Hepatocyte (in vitro differentiated cells): ENCODE measurements around the gene SLC39A11. TPM values are rescaled to one million over a fixed set of nuclear protein-coding genes. Genes with fewer than 3 reads are reported as not detected.

Experiments used
- DNase-seq: peaks from one replicate; pipeline ENCODE4 v3.0.0-alpha.2; 2016; ENCODE audit warnings: low spot score
- H2AFZ ChIP-seq: fragments of 200-600 bp; sonication (generic); 2 replicates; pipeline ENCODE4 v1.6.0; 2016; ENCODE audit warnings: antibody characterized with exemption, mild to moderate bottlenecking
- H3K27ac ChIP-seq: fragments of 200-600 bp; sonication (generic); 2 replicates; pipeline ENCODE4 v1.5.1; 2016; ENCODE audit warnings: mild to moderate bottlenecking
- H3K27me3 ChIP-seq: fragments of 200-600 bp; sonication (generic); 2 replicates; pipeline ENCODE4 v1.6.1; 2016
- H3K36me3 ChIP-seq: fragments of 200-600 bp; sonication (generic); replicated peaks from 2 replicates; pipeline ENCODE4 v1.5.1; 2016; ENCODE audit warnings: low read depth; ENCODE audit not compliant: insufficient read depth
- H3K4me1 ChIP-seq: fragments of 200-600 bp; sonication (generic); 2 replicates; pipeline ENCODE4 v1.5.1; 2016; ENCODE audit warnings: mild to moderate bottlenecking, moderate library complexity; ENCODE audit not compliant: insufficient read depth
- H3K4me2 ChIP-seq: fragments of 200-600 bp; sonication (generic); 2 replicates; pipeline ENCODE4 v1.6.0; 2016
- H3K4me3 ChIP-seq: fragments of 200-600 bp; sonication (generic); 2 replicates; pipeline ENCODE4 v1.5.1; 2016; ENCODE audit warnings: mild to moderate bottlenecking
- H3K79me2 ChIP-seq: fragments of 200-600 bp; sonication (generic); 2 replicates; pipeline ENCODE4 v1.6.0; 2017; ENCODE audit warnings: mild to moderate bottlenecking
- H3K9me2 ChIP-seq: fragments of 200-600 bp; sonication (generic); replicated peaks from 2 replicates; pipeline ENCODE4 v1.6.0; 2017; ENCODE audit warnings: mild to moderate bottlenecking; ENCODE audit not compliant: insufficient read depth
- H3K9me3 ChIP-seq: fragments of 200-600 bp; sonication (generic); 2 replicates; pipeline ENCODE4 v1.5.1; 2016; ENCODE audit warnings: low read depth, mild to moderate bottlenecking
- H4K20me1 ChIP-seq: fragments of 200-600 bp; sonication (generic); 2 replicates; pipeline ENCODE4 v1.6.0; 2016; ENCODE audit warnings: mild to moderate bottlenecking; ENCODE audit not compliant: insufficient read depth, poor library complexity, severe bottlenecking
- EZH2 ChIP-seq: fragments of 200-600 bp; sonication (generic); IDR thresholded peaks from 2 replicates; pipeline ENCODE4 v1.6.1; 2016; ENCODE audit warnings: antibody characterized with exemption, mild to moderate bottlenecking, borderline replicate concordance
- EZH2phosphoT487 ChIP-seq: fragments of 200-600 bp; sonication (generic); IDR thresholded peaks from one replicate; pipeline ENCODE4 v1.6.1; 2018; ENCODE audit warnings: antibody characterized with exemption, mild to moderate bottlenecking, low read depth, moderate library complexity; ENCODE audit not compliant: unreplicated experiment, severe bottlenecking
- WGBS: methylation state at CpG from one replicate; pipeline ENCODE4 v1.1.6; 2016; ENCODE audit warnings: low lambda C conversion rate; ENCODE audit errors: missing lambda C conversion rate; 5-methylcytosine and 5-hydroxymethylcytosine counted together
- polyA plus RNA-seq: library from polyadenylated mRNA; unstranded; fragments of >200 nt; fragmentation: Nextera tagmentation; extraction: Ambion mirVana; gene quantifications from 2 replicates; pipeline ENCODE4 v1.2.1, GENCODE V29; 2016
- total RNA-seq: library from RNA; depleted of rRNA; stranded (reverse); fragments of >200 nt; gene quantifications from 2 replicates; pipeline ENCODE4 v1.2.3, GENCODE V29; 2014
- TF ChIP-seq, protein P1 (sequence below): fragments of 200-600 bp; sonication (generic); IDR thresholded peaks from 2 replicates; pipeline ENCODE4 v1.5.1; 2016; ENCODE audit warnings: antibody characterized with exemption, mild to moderate bottlenecking; ENCODE audit not compliant: poor library complexity

Gene SLC39A11
- total and polyA plus RNA-seq, 2 experiments from 2014 or later: 37.7 to 39.1 TPM

DNA sequence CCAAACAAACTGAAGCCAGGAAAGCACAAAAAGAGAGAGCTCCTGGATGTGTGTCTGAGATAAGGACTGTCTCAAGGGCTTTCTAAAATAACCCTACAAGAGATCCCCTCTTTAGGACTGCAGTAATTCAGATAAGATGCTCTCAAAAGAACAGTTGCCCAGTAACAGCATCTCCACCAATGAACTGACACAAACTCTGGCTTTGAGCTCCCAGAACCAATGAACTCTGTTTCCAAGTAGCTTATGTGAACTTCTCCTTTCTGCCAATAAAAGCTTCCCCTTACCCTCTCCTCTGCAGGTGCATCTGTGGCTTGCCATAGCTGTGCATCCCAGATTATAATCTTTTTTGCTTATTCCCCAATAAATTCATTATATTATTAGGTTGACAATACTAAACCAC is 421.5 kb downstream of the SLC39A11 start:
- TF ChIP-seq, protein P1, sequence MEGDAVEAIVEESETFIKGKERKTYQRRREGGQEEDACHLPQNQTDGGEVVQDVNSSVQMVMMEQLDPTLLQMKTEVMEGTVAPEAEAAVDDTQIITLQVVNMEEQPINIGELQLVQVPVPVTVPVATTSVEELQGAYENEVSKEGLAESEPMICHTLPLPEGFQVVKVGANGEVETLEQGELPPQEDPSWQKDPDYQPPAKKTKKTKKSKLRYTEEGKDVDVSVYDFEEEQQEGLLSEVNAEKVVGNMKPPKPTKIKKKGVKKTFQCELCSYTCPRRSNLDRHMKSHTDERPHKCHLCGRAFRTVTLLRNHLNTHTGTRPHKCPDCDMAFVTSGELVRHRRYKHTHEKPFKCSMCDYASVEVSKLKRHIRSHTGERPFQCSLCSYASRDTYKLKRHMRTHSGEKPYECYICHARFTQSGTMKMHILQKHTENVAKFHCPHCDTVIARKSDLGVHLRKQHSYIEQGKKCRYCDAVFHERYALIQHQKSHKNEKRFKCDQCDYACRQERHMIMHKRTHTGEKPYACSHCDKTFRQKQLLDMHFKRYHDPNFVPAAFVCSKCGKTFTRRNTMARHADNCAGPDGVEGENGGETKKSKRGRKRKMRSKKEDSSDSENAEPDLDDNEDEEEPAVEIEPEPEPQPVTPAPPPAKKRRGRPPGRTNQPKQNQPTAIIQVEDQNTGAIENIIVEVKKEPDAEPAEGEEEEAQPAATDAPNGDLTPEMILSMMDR: no peak
- TF ChIP-seq EZH2 (no peak), EZH2phosphoT487 (no peak)

DNA sequence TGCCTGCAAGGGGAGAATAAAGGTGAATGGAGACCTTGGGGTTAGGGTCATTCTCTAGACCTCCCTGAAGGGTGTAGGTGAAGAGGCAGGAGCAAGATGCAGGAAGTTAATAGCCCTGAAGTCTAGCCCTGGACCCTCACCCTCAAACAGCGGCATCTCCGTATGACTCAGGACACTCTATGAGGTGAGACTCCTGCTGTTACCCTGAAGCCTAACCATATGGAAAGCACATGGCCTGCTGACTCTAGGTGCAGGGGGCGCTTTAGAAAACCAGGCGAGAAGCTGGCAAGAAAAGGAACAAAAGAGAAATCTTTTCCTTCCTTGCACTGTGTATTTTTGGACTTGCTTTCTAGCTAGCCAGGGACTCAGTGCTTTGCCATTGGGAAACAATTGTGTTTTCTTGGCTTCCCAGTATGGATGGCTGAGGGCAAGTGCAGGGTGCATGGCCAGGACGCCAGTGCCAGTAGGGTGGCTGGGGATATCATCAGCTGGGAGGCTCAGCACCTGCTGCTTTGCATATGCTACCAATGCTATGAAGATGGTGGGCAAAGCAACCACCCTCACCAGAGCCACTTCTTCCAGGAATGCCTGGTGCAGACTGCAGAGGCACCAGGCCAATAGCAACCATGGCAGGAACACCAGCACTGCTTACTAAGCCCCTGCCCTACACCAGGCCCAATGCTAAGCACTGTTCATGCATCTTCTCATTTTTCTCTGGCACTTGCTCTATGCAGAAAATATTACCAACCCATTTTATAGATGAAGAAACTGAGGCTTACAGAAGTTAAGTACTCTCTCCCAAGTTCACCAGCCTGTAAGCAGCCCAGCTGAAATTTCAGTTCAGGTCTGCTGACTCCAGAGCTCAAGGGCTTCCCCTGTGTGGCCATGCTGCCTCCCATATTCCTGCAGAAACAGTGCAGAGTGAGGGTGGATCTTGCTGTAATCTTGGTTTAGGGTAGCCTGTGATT is 425.1 kb downstream of the SLC39A11 start:
- H2AFZ ChIP-seq: no peak overlapping the region
- no peaks in the 10 kb centered on the region for H3K4me1 ChIP-seq
- H4K20me1 ChIP-seq: no peaks in the 10 kb centered on the region
- 79% methylated on average over 5 of the region's 5 CpGs for WGBS
- H3K27me3 ChIP-seq: no peaks in the 10 kb centered on the region
- no peaks in the 10 kb centered on the region for H3K9me2 ChIP-seq
- no peak overlapping the region for H3K4me3 ChIP-seq
- H3K79me2 ChIP-seq: no peaks in the 10 kb centered on the region
- TF ChIP-seq EZH2 (no peak), EZH2phosphoT487 (no peak)
- TF ChIP-seq, protein P1: no peak
- DNase-seq: no peak
- no peak overlapping the region for H3K4me2 ChIP-seq
- no peaks in the 10 kb centered on the region for H3K9me3 ChIP-seq
- no peaks in the 10 kb centered on the region for H3K36me3 ChIP-seq
- no peak overlapping the region for H3K27ac ChIP-seq

More for the DNA sequence above, 421.5 kb downstream of the SLC39A11 start:
- Histone ChIP-seq H2AFZ (no peak overlapping the region), H4K20me1 (no peaks in the 10 kb centered on the region), H3K27me3 (no peaks in the 10 kb centered on the region), H3K79me2 (no peaks in the 10 kb centered on the region), H3K27ac (no peak overlapping the region), H3K9me2 (no peaks in the 10 kb centered on the region), H3K9me3 (no peaks in the 10 kb centered on the region), H3K4me2 (no peak overlapping the region), H3K36me3 (no peaks in the 10 kb centered on the region), H3K4me3 (no peak overlapping the region), H3K4me1 (no peaks in the 10 kb centered on the region)
- DNase-seq: no peak

DNA sequence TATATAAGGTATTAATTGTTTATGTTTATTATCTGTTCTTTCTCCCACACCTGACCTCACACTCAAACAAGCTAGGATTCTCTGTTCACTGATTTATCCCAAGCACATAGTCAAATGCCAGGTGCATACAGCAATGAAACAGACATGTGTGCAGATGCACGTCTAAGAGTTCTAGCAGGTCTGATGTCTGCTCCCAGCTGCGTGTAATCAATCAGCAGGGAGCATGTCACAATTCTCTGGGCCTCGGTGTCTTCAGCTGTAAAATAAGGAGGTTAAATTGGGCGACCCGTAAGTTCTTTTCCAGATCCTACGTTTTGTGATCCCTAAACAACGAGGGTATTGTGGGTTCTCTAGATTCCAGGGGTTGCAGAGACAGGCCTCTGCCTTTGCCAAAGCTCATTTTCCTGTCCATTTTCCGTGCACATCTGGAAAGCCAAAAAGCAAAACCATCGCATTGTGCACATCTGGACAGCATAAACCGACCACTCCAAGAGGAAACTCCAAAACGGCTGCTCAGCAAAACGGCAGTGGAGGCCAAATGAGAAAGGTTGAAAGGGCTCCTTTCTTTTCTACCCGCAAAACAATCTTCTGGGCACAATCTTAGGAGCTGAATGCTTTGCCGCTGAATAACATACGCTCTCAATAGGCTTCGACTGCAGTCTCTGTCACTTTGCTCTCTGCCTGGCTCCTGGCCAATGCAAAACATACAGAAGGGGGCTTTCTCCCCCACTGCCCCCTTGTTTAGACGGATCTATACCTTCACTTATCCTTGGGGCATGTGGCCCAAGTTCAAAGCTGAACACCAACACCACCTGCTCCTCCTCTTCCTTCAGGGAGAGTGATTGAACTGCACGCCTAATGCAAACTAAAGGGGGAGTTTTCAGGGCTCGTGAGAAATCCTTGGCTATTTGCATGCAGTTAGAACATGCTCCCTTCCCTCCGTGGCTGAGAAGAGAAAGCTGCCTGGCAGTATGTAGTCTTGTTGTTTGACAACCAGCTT is 426.3 kb downstream of the SLC39A11 start:
- Histone ChIP-seq H3K9me2 (no peaks in the 10 kb centered on the region), H3K9me3 (no peaks in the 10 kb centered on the region), H3K4me2 (no peak overlapping the region), H3K4me3 (no peak overlapping the region), H3K27me3 (no peaks in the 10 kb centered on the region), H3K4me1 (peaks cover under 1% of the 10 kb centered on the region), H3K79me2 (no peaks in the 10 kb centered on the region), H3K27ac (no peak overlapping the region), H2AFZ (no peak overlapping the region), H4K20me1 (no peaks in the 10 kb centered on the region), H3K36me3 (no peaks in the 10 kb centered on the region)
- 61% methylated on average over 20 of the region's 20 CpGs for WGBS
- TF ChIP-seq, protein P1: no peak
- no peak for TF ChIP-seq EZH2phosphoT487
- TF ChIP-seq EZH2: no peak
- DNase-seq: no peak
